SK-N-SH treated with all-trans-retinoic acid at 6 μM for 48 hours (cell line): ENCODE measurements around the gene CENPF.

Experiments
- ATAC-seq: fragments of 200-7000 bp; cut with Tn5 transposase; 3 replicates; pipeline ENCODE4 v1.9.1; 2020; ENCODE audit warnings: mild to moderate bottlenecking, moderate library complexity
- ARNTL ChIP-seq: fragments of 450-650 bp; formaldehyde crosslinking; IDR thresholded peaks from 2 replicates; pipeline ENCODE4 v1.5.0; 2020; ENCODE audit warnings: low read depth, mild to moderate bottlenecking, moderate library complexity, borderline replicate concordance
- BACH2 ChIP-seq: fragments of 250-450 bp; sonication (Bioruptor Pico); IDR thresholded peaks from 2 replicates; pipeline ENCODE4 v1.9.0; 2021; ENCODE audit warnings: mild to moderate bottlenecking, borderline replicate concordance
- CREB5 ChIP-seq: fragments of 250-450 bp; sonication (Bioruptor Pico); IDR thresholded peaks from 2 replicates; pipeline ENCODE4 v1.5.1; 2020; ENCODE audit warnings: low read depth, mild to moderate bottlenecking, moderate library complexity
- CSRNP3 ChIP-seq: fragments of 250-450 bp; sonication (Bioruptor Pico); IDR thresholded peaks from 2 replicates; pipeline ENCODE4 v1.5.1; 2021; ENCODE audit warnings: mild to moderate bottlenecking, moderate library complexity
- ESRRG ChIP-seq: fragments of 250-450 bp; sonication (Bioruptor Pico); IDR thresholded peaks from 2 replicates; pipeline ENCODE4 v1.6.1; 2021; ENCODE audit warnings: mild to moderate bottlenecking
- GLIS3 ChIP-seq: fragments of 250-450 bp; sonication (Bioruptor Pico); IDR thresholded peaks from 2 replicates; pipeline ENCODE4 v1.5.0; 2020; ENCODE audit warnings: mild to moderate bottlenecking, moderate library complexity
- ISL1 ChIP-seq: fragments of 250-450 bp; sonication (Bioruptor Pico); IDR thresholded peaks from 2 replicates; pipeline ENCODE4 v2.1.2; 2022; ENCODE audit warnings: mild to moderate bottlenecking, moderate library complexity
- OSR1 ChIP-seq: fragments of 250-450 bp; sonication (Bioruptor Pico); IDR thresholded peaks from 2 replicates; pipeline ENCODE4 v1.8.0; 2022; ENCODE audit warnings: moderate library complexity, mild to moderate bottlenecking, inconsistent platforms
- PATZ1 ChIP-seq: fragments of 250-450 bp; sonication (Bioruptor Pico); IDR thresholded peaks from 2 replicates; pipeline ENCODE4 v1.8.0; 2020; ENCODE audit warnings: mild to moderate bottlenecking, moderate library complexity, borderline replicate concordance
- POU6F1 ChIP-seq: fragments of 250-450 bp; sonication (Bioruptor Pico); IDR thresholded peaks from 2 replicates; pipeline ENCODE4 v1.8.0; 2021; ENCODE audit warnings: low read depth, mild to moderate bottlenecking, moderate library complexity, borderline replicate concordance
- PPARA ChIP-seq: fragments of 250-450 bp; sonication (Bioruptor Pico); IDR thresholded peaks from 2 replicates; pipeline ENCODE4 v1.5.0; 2020; ENCODE audit warnings: mild to moderate bottlenecking, borderline replicate concordance
- RARB ChIP-seq: fragments of 250-450 bp; sonication (Bioruptor Pico); IDR thresholded peaks from 2 replicates; pipeline ENCODE4 v1.8.0; 2021; ENCODE audit warnings: mild to moderate bottlenecking, moderate library complexity
- SNAI2 ChIP-seq: fragments of 250-450 bp; sonication (Bioruptor Pico); IDR thresholded peaks from 2 replicates; pipeline ENCODE4 v1.5.0; 2020; ENCODE audit warnings: mild to moderate bottlenecking, moderate library complexity
- TCF4 ChIP-seq: fragments of 250-450 bp; sonication (Bioruptor Pico); IDR thresholded peaks from 2 replicates; pipeline ENCODE4 v1.8.0; 2021; ENCODE audit warnings: mild to moderate bottlenecking, moderate library complexity, borderline replicate concordance
- TOX ChIP-seq: fragments of 250-450 bp; sonication (Bioruptor Pico); IDR thresholded peaks from 2 replicates; pipeline ENCODE4 v1.8.0; 2021; ENCODE audit warnings: mild to moderate bottlenecking, moderate library complexity, borderline replicate concordance
- TSHZ2 ChIP-seq: fragments of 250-450 bp; sonication (Bioruptor Pico); IDR thresholded peaks from 2 replicates; pipeline ENCODE4 v1.5.0; 2020; ENCODE audit warnings: mild to moderate bottlenecking, moderate library complexity
- ZC3H10 ChIP-seq: fragments of 250-450 bp; sonication (Bioruptor Pico); IDR thresholded peaks from 2 replicates; pipeline ENCODE4 v1.5.1; 2021; ENCODE audit warnings: mild to moderate bottlenecking, moderate library complexity
- ZFP3 ChIP-seq: fragments of 250-450 bp; sonication (Bioruptor Pico); IDR thresholded peaks from 2 replicates; pipeline ENCODE4 v1.5.0; 2020; ENCODE audit warnings: mild to moderate bottlenecking, moderate library complexity
- ZFP30 ChIP-seq: fragments of 450-650 bp; formaldehyde crosslinking; IDR thresholded peaks from 2 replicates; pipeline ENCODE4 v1.5.0; 2022; ENCODE audit warnings: mild to moderate bottlenecking, moderate library complexity
- ZNF70 ChIP-seq: fragments of 450-650 bp; formaldehyde crosslinking; IDR thresholded peaks from 2 replicates; pipeline ENCODE4 v1.5.0; 2020; ENCODE audit warnings: mild to moderate bottlenecking, moderate library complexity
- ZNF8 ChIP-seq: fragments of 450-650 bp; formaldehyde crosslinking; IDR thresholded peaks from 2 replicates; pipeline ENCODE4 v1.5.0; 2020; ENCODE audit warnings: mild to moderate bottlenecking, moderate library complexity

Gene CENPF

GRCh38 chr1:214640431-214641213 lies 37.6 kb downstream of the CENPF start:
- ATAC-seq = no peak
- TF ChIP-seq ZNF8 (CRISPR knock-in tag) (no peak), ZFP30 (CRISPR knock-in tag) (no peak), CREB5 (no peak), ZFP3 (CRISPR knock-in tag) (no peak), CSRNP3 (CRISPR knock-in tag) (no peak), ESRRG (CRISPR knock-in tag) (no peak), TCF4 (CRISPR knock-in tag) (no peak), GLIS3 (CRISPR knock-in tag) (no peak), ZNF70 (CRISPR knock-in tag) (no peak), BACH2 (no peak), PPARA (CRISPR knock-in tag) (no peak), OSR1 (CRISPR knock-in tag) (no peak), RARB (no peak), TSHZ2 (CRISPR knock-in tag) (no peak)

- ATAC-seq = no peak
- TF ChIP-seq ZNF8 (CRISPR knock-in tag) = no peak
- TF ChIP-seq ZFP3 (CRISPR knock-in tag) = no peak
- no peak for TF ChIP-seq OSR1 (CRISPR knock-in tag)
- TF ChIP-seq RARB = no peak
- no peak for TF ChIP-seq ISL1 (CRISPR knock-in tag)
Measured at GRCh38 chr1:214641214-214641895, 38.4 kb downstream of the CENPF start.

GRCh38 chr1:214643030-214643429 lies 40.0 kb downstream of the CENPF start:
- TF ChIP-seq POU6F1 (CRISPR knock-in tag) (no peak), RARB (no peak), TCF4 (CRISPR knock-in tag) (no peak), ESRRG (CRISPR knock-in tag) (no peak), CSRNP3 (CRISPR knock-in tag) (no peak), CREB5 (no peak), TOX (no peak), BACH2 (no peak), ARNTL (CRISPR knock-in tag) (no peak), GLIS3 (CRISPR knock-in tag) (no peak), ZFP3 (CRISPR knock-in tag) (no peak), ZNF70 (CRISPR knock-in tag) (no peak), ZC3H10 (CRISPR knock-in tag) (no peak), SNAI2 (no peak), PATZ1 (CRISPR knock-in tag) (no peak)
- ATAC-seq = no peak
